H1 (cell line): Measurements from ENCODE around the gene GID4. TPM values are rescaled to one million over a fixed set of nuclear protein-coding genes. Genes with fewer than 3 reads are reported as not detected.

ENCODE experiments used
- GTF2F1 ChIP-seq: IDR thresholded peaks from 2 replicates; pipeline ENCODE4 v1.6.1; 2012; ENCODE audit warnings: low read depth, low read length, improper control_type of control experiment, borderline replicate concordance
- SIRT6 ChIP-seq: IDR thresholded peaks from one replicate; pipeline ENCODE4 v1.7.1; 2012; ENCODE audit warnings: low read length, inconsistent platforms
- polyA plus RNA-seq, 7 experiments: library from polyadenylated mRNA; depleted of rRNA in 3 of 7; stranded (reverse) in 5 of 7; unstranded in 2 of 7; fragments of >200 nt in 5 of 7; fragments of 200-250 nt in 2 of 7; gene quantifications; 1 replicate in 5 of 7; 2 replicates in 1 of 7; 4 replicates in 1 of 7; pipeline versions ENCODE4 v1.2.1 to v1.2.3, GENCODE V29; 2011 to 2013; ENCODE audit warnings: missing spikeins in 2 of 7, mixed read lengths in 2 of 7
- total RNA-seq: library from RNA; stranded (reverse); fragmentation: NEBNext Ultra II Directional; extraction: Animal tissue kit (Norgen Biotek cat#: 25700); gene quantifications from 2 replicates; pipeline ENCODE4 v1.2.1, GENCODE V29; 2021

The GID4 gene
- total and polyA plus RNA-seq, 2 of the 8 experiments (the other 6 are each of a cell fraction or from before 2014, with no cell fraction given): 5.6 to 15.0 TPM

GRCh38 chr17:18116078-18116477 lies 76.9 kb downstream of the GID4 start (continued):
- TF ChIP-seq GTF2F1: no peak
- TF ChIP-seq SIRT6: no peak
